Measurements from ENCODE around the gene ROMO1.
"Not testable (repeated sequence)": the region's sequence is repeated elsewhere in the genome, so short reads cannot be mapped to it uniquely, and the experiment has no call there.

ROMO1 gene

DNA sequence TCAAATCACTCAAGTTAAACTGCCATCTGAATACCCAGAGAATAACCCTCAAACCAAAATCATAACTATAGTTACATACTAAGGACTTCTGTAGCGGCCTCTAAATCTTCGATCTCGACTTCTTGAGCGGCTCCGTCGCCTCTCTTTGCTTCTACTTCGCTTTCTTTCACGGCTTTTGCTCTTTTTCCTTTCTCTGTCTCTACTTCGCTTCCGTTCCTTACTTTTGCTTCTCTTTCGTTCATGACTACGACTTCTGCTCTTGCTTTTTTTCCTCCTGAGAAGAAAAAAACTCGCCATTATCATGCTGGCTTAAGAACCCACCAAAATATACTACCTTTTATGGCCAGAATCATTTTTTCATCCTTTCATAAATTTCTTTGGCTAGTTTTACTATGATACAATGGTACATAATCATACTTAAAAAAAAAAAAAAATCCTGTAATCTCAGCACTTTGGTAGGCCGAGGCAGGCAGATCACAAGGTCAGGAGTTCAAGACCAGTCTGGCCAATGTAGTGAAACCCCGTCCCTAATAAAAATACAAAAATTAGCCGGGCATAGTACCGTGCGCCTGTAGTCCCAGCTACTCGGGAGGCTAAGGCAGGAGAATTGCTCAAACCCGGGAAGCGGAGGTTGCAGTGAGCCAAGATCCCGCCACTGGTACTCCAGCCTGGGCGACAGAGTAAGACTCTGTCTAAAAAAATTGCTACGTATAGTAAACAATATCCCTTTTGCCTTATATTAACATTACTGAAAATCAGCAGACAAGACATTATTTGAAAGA lies 32.8 kb downstream of the ROMO1 start:
- DNase-seq: no peak

DNA sequence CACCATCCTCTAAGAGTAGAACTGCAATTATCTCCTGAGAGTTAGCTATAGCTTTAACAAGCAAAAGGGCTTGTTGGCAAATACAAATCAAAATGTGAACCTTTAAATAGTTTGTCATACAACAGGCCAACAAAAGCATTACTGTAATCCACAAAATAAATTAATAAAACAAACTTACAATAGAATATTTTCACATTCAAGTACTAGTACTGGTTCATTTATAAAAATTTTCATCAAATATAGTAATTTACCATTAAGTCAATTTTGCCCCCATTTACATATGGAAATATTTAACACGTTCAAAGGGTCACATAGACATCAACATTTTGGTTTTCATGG lies 33.4 kb downstream of the ROMO1 start:
- no peak for DNase-seq

DNA sequence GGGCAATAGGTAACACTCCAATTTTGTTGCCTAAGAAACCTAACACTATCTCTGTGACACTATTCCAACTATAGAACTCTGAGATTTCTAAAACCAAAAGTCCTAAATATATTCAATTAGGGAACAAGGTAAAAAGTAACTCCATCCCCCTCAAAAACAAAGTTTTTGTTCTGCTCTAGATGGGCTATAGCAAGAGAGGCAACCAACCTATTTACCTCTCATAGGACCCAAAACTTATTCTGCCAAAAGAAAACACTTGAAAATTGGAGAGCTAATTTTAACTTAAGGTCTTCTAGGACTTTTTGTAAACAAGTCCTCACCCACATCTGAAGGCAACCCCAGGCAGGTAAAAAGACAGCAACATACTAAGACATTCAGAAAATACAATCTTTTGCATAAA lies 35.2 kb downstream of the ROMO1 start:
- DNase-seq: no peak

DNA sequence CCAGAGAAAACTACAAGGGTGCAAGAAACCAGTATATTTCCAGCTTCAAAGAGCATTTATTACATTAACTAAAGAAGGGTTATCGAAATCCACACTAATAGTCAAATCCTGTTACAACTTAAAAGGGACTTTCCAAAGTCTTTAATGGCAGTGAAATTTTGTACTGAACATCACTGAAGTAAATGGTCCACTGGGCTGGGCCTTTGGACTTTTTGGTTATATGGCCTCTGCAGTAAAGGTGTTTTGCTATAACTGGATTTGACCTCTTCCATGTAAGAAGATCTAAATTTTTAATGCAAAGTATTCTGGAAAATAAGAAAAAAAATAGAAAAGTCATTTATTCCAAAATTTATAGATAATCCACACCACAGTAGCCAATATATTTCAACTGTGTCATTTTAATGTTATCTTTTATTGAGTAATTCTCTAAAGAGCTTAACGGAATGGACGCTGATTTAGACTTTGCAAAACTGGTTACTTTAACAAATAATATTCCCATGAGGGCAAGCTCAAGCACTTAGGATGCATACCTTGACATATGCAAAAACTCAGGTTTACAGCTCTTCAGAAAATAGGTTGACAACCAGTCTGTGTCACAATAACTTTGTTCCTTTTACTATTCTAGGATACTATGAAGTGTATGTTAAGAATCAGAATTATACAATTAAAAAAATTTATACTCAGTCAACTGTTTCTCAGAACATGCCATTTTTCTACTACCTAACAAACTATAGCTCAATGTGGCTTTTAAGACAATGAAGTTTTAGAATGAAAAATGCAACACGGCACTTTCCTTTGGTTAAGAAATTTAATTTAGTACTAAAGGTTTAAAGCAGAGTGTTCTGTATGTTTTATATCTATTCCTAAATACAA lies 35.8 kb downstream of the ROMO1 start:
- no peak for DNase-seq

DNA sequence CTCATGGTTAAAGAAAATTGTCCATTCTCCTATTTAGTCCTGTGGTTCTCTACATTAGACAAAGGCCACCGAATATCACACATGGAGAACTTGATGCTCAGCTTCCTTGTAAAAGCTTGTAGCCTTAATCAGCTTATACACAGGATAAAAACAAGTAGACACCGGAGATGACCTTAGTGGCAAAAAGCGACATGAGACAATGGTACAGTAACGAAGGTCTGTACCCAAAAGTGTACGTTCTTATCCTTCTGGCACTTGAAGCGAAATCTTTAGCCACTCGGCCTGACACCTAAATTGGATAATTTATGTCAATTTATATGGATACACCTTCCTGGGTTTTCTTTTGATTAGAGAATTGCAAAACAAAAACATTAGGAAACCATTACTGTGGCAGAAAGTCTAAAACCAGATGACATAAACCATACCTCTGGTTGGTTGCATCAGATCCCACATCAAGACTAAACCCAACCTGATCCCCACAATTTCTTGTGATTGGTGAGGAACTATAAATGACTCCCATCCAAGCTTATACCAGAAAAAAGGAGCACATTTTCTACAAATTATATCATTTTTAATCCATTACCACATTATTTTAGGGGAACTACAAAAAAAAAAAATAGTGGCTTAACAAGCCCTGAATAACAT lies 36.7 kb downstream of the ROMO1 start:
- DNase-seq: no peak

DNA sequence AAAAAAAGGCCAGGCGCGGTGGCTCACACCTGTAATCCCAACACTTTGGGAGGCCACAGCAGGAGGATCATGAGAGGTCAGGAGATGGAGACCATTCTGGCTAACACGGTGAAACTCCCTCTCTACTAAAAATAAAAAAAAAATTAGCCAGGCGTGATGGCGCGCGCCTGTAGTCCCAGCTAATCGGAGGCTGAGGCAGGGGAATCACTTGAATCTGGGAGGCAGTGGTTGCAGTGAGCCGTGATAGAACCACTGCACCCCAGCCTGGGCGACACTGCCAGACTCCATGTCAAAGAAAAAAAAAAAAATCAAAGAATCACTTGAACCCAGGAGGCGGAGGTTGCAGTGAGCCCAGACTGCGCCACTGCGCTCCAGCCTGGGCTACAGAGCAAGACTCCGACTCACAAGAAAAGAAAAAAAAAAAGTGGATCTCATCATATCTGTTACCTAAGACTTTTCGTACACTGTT lies 38.7 kb downstream of the ROMO1 start:
- DNase-seq: no peak

DNA sequence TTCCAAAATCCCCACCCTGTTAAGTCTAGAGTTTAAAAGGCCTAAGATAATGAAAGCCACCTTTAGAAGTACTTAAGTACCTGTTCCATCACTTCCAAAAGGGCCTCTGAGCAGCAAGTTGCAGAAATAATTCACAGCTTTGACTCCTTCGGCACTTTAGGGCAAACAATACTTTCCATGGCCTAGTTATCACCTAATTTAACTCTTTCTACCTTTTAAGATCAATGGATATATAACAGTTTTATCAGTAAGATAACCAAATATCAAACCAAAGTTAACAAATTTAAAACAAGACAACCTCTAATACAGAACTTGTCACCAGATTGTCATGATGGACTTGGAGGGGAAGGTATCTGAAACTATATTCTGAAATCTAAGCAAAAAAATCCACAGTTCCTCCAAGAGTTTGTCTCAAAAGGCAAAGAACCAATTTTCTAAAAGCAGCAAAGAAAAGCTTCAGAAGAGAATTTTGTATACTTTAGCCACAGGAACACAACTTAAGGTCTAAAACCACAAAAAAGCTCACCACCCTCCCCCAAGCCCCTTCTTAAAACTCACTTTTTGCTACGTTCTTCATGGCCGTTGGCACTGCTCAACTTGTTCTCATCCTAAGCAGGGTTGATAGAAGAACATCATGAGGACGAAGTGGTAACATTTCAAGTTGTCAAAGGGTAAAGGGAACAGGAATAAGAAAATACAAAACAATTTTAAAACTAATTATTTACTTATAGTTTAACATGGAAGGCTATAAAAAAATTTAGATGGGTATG lies 39.4 kb downstream of the ROMO1 start:
- no peak for DNase-seq

DNA sequence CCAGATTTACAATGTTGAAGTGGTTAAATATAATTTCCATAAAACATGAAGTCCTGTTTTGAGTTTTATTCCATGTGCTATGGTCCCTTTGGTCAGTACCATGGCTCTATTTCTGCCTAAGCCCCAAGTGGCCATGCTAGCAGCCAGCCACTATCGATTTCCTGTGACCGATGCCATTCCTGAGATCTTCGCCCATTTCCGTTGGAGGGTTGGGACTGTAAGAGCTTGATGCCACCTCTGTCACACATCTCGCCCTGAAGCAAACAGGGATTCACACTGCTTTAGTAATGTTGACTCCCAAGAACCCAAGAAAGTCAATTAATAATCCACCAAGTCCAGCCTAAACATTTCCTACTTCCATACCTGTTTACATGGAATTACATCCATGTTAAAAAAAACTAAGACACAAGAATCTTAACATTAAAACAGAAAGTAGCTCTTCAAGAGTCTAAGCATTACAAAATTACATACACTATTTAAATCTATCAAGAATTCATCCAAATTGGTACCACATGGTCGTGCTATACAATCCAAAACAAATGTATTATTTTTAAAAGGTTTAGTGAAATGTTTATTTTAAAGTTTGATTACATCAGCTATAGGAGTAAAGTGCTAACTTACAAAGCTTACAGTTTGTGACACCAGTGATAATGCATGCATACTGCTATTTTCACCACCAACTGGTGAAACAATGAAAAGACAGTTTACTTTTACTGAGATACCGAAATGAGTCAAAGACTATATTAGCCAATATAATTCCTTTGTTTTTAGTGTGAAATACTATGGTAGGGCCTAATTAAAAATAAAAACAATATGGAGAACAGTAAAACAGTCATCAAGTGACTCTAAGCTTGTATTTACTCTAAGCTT lies 40.3 kb downstream of the ROMO1 start:
- DNase-seq: no peak

DNA sequence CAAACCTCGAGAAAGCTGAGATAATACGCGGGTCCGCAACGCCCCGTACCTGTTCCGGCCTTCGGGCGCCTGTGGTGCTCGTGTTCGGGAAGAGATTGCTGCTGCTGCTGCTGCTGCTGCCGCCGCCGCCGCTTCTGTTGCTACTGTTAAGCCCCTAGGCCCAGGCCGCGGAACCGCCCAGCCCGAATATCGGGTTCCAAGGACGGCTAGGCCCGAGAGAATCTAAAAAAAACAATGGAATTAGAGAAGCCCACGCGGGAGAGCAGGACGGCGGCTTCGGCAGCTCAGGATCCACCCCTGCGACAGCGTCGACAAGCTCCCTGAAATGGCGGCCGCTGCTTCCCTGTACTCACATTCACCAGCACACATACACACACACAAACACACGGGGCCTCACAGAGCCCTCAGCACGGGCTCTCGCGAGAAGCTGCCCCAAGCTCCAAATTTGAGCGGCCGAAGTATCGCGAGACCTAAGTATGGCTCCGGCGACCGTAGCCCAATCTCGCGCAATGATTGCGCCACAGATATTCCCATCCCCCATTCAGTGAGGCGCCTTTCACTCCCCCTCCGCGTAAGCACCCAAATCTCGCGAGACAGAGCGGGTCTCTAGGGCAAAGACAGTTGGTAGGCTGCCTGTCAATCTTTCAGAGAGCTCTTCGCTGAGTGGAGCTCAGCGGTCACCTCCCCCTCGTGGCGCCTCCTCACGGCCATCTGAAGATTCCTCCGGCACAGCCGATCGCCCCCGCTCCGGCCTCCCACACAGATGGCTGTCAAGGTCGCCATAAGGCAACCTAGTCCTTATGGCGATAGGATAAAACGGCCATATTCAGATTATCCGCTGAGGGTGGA lies 42.9 kb downstream of the ROMO1 start, which contains the start of gene RBM39:
TSS of gene RBM39 (minus strand) at position 369 of the 849 bp plus-strand sequence. CDS start 1,386 bp downstream, outside the sequence.
- DNase-seq: peak; percentile 100

DNA sequence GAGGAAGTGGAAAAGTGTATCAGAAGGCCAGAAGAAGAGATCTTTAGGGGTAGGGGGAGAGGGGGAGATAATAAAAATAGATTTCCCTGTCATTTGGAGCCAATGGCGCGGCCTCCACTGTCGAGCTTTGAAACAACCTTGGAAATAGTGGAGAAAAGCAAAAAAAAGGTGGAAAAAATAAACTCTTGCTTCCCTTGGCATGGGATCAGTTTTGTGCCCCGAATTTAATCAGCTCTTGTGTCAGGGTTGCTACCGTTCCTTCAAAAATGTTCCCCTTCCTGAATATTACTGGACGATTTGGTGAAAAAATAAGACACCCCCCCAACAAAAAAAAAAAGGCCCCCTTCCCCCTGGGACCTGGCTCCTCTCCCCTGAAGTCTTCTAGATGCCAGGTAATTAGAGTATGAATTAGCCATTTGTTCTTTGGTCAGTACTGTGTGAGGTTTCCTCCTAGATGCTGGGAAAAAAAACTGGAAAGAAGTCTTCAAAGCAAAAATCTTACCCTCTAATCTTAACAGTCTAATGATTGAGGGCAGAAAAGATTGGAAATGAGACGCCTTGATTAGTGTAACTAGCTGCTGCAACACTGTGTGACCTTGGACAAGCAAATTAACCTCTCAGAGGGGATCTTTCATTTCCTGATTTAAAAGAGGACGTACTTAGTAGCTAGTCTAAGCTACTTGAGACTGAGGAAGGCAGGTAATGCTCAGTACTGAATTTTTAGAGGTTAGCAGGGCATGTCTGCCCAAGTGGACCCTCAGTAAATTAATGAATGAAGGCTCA lies 43.7 kb downstream of the ROMO1 start:
- no peak for DNase-seq

DNA sequence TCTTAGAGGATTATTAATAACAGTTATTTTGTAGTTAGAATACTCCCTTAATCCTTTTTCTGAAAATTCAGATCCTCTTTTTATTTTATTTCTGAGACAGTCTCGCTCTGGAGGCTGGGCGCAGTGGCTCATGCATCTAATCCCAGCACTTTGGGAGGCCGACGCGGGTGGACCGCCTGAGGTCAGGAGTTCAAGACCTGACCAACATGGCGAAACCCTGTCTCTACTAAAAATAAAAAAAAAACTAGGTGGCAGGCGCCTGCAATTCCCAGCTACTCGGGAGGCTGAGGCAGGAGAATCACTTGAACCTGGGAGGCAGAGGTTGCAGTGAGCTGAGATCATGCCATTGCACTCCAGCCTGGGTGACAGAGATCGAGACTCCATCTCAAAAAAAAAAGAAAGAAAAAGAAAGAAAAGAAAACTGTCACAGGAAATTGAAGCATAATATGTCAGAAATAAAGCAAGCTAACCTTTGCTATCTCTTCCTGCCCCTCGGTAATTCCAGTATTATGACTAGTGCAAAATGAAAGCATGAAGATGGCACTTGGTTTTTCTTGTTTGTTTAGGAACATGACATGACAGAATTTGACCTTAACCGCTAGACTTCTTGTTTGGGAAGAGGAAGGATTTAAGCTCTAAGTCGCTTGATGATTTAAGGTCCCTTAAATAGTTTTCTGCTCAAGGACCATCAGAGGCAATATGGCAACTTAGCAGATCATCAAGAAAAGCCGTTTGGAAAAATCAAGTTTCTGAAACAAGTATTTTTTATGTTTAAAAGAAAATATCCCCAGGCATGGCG lies 44.7 kb downstream of the ROMO1 start:
- peak; percentile 18 for DNase-seq

DNA sequence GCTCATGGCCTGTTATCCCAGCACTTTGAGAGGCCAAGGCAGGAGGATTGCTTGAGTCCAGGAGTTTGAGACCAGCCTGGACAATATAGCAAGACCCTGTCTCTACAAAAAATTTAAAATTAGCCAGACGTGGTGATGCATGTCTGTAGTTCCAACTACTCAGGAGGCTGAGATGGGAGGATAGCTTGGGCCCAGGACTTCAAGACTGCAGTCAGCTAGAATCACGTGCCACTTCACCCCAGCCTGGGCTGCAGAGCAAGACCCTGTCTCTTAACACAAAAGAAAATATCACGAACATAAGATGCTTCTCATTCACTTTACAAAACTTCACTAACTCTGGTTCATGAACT lies 45.3 kb downstream of the ROMO1 start:
- DNase-seq: not testable (repeated sequence)
